WERI-Rb-1 (cell line): Measurements from ENCODE around the gene PRXL2B.

Experiments
- DNase-seq: peaks from one replicate; pipeline ENCODE4 v3.0.0-alpha.2; 2020
- H3K27ac ChIP-seq: fragments of 250-450 bp; sonication (Bioruptor Pico); 2 replicates; pipeline ENCODE4 v1.5.1; 2020; ENCODE audit warnings: mild to moderate bottlenecking, moderate library complexity
- H3K27me3 ChIP-seq: fragments of 250-450 bp; sonication (Bioruptor Pico); 2 replicates; pipeline ENCODE4 v1.5.1; 2021; ENCODE audit warnings: mild to moderate bottlenecking, low read depth, moderate library complexity; ENCODE audit not compliant: insufficient read depth, severe bottlenecking
- H3K36me3 ChIP-seq: fragments of 250-450 bp; sonication (Bioruptor Pico); 2 replicates; pipeline ENCODE4 v1.5.1; 2020; ENCODE audit warnings: mild to moderate bottlenecking, moderate library complexity
- H3K4me3 ChIP-seq: 2 replicates; pipeline ENCODE4 v1.5.1; 2011; ENCODE audit warnings: low read depth, mild to moderate bottlenecking, control low read depth, low read length
- H3K9me3 ChIP-seq: fragments of 250-450 bp; sonication (Bioruptor Pico); 2 replicates; pipeline ENCODE4 v1.5.1; 2021; ENCODE audit warnings: mild to moderate bottlenecking, moderate library complexity; ENCODE audit not compliant: severe bottlenecking
- CTCF ChIP-seq: IDR thresholded peaks from 2 replicates; pipeline ENCODE4 v1.5.1; 2011; ENCODE audit warnings: low read depth, mild to moderate bottlenecking, control low read depth, inconsistent platforms, low read length

PRXL2B gene

GRCh38 chr1:2610036-2610959, 23.7 kb downstream of the PRXL2B start:
- Histone ChIP-seq H3K4me3 (no peak overlapping the region), H3K9me3 (peaks cover 13% of the 10 kb centered on the region), H3K27me3 (peaks cover 53% of the 10 kb centered on the region), H3K36me3 (no peaks in the 10 kb centered on the region), H3K27ac (no peak overlapping the region)
- no peak for DNase-seq
- TF ChIP-seq CTCF: no peak

GRCh38 chr1:2611031-2611501, 24.5 kb downstream of the PRXL2B start:
- peaks cover 60% of the 10 kb centered on the region for H3K27me3 ChIP-seq
- H3K4me3 ChIP-seq: no peak overlapping the region
- no peaks in the 10 kb centered on the region for H3K36me3 ChIP-seq
- TF ChIP-seq CTCF: no peak
- peaks cover 19% of the 10 kb centered on the region for H3K9me3 ChIP-seq
- DNase-seq: peak; percentile 44
- no peak overlapping the region for H3K27ac ChIP-seq

GRCh38 chr1:2611621-2612437, 25.3 kb downstream of the PRXL2B start:
- DNase-seq: no peak
- H3K27me3 ChIP-seq: peaks cover 66% of the 10 kb centered on the region
- H3K9me3 ChIP-seq: peaks cover 22% of the 10 kb centered on the region
- TF ChIP-seq CTCF: no peak
- no peak overlapping the region for H3K27ac ChIP-seq
- no peak overlapping the region for H3K4me3 ChIP-seq
- H3K36me3 ChIP-seq: no peaks in the 10 kb centered on the region

GRCh38 chr1:2612591-2613365, 26.2 kb downstream of the PRXL2B start:
- peaks cover 73% of the 10 kb centered on the region for H3K27me3 ChIP-seq
- no peak overlapping the region for H3K4me3 ChIP-seq
- DNase-seq: no peak
- H3K27ac ChIP-seq: no peak overlapping the region
- peaks cover 22% of the 10 kb centered on the region for H3K9me3 ChIP-seq
- no peak for TF ChIP-seq CTCF
- no peaks in the 10 kb centered on the region for H3K36me3 ChIP-seq

GRCh38 chr1:2614145-2614544, 27.6 kb downstream of the PRXL2B start:
- no peak for DNase-seq
- H3K4me3 ChIP-seq: no peak overlapping the region
- no peak overlapping the region for H3K27ac ChIP-seq
- no peaks in the 10 kb centered on the region for H3K36me3 ChIP-seq
- TF ChIP-seq CTCF: no peak
- peaks cover 22% of the 10 kb centered on the region for H3K9me3 ChIP-seq
- H3K27me3 ChIP-seq: peaks cover 86% of the 10 kb centered on the region
